Measurements from ENCODE around the gene CCL26. TPM values are rescaled to one million over a fixed set of nuclear protein-coding genes. Genes with fewer than 3 reads are reported as not detected.

CCL26 gene
- total RNA-seq, 1 donor from 2014 or later = 21.4 TPM

Other genes with a start within 250 kb of the CCL26 start
- 38.4 TPM for gene HIP1, start 33.3 kb downstream of the CCL26 start, total RNA-seq
- gene CCL24, start 41.6 kb upstream of the CCL26 start, total RNA-seq = not detected
- gene RHBDD2, start 106.8 kb upstream of the CCL26 start, total RNA-seq = 78.3 TPM
- 507 TPM for gene POR, start 142.9 kb upstream of the CCL26 start, total RNA-seq
- 93.8 TPM for gene TMEM120A, start 222.4 kb upstream of the CCL26 start, total RNA-seq

All from mesenteric fat pad (tissue), 1 donor.